Activated CD4-positive, CD25-positive, alpha-beta regulatory T cell treated with anti-CD3 and anti-CD28 coated beads, Interleukin-2, amount 50 U/mL, for 72 hours (primary cell): Measurements from ENCODE around the gene ATP5MC2.
"Not testable (repeated sequence)": the region's sequence is repeated elsewhere in the genome, so short reads cannot be mapped to it uniquely, and the experiment has no call there.

Experiments
- DNase-seq: peaks from one replicate; pipeline ENCODE4 v3.0.0; 2021

ATP5MC2 gene

DNA sequence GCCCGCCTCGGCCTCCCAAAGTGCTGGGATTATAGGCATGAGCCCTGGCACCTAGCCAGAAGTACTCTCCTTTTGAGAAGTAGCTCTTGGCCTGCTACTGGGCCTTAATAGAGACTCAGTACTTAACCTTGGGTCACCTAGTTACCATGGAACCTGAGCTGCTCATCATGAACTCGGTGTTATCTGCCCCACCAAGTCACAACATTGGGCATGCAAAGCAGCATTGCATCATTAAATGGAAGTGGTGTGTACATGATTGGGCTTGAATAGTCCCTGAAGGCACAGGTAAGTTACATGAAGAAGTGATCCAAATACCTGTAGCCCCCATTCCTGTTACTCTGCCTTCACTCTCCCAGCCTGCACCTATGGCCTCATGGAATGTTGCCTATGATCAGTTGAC is 31.8 kb downstream of the ATP5MC2 start:
- DNase-seq = no peak

DNA sequence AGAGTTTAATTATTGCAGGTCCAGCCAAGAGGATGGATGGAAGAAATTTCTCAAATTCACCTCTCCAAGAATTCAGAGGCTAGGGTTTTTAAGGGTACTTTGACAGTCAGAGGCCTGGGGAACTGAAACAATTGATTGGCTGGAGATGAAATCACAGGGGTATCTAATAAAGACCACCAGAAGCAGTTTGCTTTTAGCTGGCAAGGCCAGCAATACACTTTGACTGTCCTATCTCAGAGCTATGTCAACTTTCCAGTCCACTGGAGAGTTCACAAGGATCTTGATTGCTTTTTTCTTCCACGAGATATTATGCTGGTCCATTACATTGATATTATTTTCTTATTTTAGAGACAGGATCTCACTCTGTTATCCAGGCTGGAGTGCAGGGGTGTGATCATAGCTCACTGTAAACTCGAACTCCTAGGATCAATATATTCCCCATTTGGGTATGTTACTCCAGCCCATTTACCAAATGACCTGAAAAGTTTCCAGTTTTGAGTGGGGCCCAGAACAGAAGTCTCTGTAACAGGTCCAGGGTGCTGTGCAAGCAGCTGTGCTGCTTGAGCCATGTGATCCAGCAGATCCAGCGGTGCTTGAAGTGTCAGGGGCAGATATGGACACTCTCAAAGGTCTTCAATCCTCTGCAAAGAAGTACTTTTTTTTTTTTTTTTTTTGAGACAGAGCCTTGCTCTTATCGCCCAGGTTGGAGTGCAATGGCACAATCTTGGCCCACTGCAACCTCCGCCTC is 32.5 kb downstream of the ATP5MC2 start:
- no peak for DNase-seq

DNA sequence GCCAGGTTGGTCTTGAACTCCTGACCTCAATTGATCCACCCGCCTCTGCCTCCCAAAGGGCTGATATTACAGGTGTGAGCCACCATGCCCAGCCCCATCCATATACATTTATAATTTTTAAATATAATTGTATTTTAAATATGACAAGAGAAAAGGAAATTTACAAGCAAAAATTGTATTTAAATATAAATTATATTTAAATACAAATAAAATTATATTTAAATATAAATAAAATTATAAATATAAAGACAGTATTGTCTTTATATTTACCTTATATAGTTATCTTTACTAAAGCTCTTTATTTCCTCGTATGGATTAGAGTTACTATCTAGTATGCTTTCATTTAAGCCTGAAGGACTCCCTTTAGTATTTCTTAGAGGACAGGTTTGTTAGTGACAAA is 37.8 kb downstream of the ATP5MC2 start:
- no peak for DNase-seq

DNA sequence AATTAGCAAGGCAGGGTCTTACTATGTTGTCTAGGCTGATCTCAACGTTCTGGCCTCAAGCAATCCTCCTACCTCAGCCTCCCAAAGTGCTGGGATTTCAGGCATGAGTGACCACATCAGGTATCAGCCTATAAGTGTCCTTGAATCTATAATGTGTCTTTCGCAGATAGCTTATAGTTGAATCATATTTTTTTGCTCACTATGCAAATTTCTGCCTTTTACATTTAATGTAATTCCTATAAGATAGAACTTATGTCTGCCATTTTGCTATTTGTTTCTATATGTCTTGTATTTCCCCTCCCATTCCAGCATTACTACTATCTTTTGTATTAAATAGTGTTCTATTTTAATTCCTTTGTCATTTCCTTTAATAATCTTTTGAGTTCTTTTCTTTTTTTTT is 39.2 kb downstream of the ATP5MC2 start:
- no peak for DNase-seq

DNA sequence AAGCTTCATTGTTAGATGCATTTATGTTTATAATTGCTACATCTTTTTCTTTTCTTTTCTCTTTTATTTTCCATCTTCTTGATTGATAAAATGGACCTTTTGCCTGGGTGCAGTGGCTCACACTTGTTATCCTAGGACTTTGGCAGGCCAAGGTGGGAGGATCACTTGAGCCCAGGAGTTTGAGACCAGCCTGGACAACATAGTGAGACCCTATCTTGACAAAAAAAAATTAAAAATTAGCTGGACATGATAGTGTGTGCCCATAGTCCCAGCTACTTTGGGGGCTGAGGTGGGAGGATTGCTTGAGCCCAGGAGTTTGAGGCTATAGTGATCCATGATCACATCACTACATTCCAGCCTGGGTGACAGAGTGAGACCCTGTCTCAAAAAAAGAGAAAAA is 40.2 kb downstream of the ATP5MC2 start:
- DNase-seq = not testable (repeated sequence)

DNA sequence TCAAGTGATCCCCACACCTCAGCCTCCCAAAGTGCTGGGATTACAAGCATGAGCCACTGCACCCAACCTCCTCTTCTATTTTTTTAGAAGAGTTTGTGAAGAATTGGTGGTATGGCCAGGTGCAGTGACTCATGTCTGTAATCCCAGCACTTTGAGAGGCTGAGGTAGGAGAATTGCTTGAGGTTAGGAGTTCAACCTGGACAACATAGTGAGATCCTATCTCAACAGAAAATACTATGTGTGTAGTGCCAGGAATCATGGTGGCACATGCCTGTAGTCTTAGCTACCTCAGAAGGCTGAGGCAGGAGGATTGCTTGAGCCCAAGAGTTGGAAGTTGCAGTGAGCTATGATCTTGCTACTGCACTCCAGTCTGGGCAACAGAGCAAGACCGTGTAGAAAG is 44.2 kb downstream of the ATP5MC2 start:
- no peak for DNase-seq

DNA sequence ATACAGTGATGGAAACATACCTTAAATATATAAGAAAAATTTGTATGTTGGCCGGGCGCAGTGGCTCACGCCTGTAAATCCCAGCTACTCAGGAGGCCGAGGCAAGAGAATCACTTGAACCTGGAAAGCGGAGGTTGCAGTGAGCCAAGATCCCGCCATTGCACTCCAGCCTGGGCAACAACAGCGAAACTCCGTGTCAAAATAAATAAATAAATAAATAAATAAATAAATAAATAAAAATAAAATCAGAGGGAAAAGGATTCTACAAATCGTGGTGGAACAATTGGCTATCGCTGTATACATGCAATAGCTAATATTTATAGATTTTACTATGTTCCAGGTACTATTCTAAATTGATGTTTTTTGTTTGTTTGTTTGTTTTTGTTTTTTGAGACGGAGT is 48.0 kb downstream of the ATP5MC2 start:
- DNase-seq = no peak

DNA sequence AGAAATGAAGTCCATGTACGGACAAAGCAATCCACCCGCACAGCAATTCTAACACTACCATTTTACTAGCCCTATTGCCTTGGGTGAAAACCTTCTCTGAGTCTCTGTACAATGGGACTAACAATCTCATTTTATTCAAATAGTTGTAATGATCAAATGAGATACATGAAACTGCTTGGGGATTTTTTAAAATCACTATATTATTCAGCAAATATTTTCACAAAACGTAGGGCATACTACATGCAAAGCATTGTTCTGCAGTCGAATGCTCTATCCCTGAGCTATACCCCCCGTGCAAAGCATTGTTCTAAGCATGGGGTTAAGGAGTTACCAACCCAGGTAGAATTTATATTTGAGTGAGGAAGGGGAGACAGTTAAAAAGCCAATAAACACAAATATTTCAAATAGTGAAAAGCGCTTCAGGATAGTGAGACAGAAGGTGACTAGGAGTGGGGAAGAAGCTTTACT is 49.1 kb downstream of the ATP5MC2 start:
- DNase-seq = no peak

DNA sequence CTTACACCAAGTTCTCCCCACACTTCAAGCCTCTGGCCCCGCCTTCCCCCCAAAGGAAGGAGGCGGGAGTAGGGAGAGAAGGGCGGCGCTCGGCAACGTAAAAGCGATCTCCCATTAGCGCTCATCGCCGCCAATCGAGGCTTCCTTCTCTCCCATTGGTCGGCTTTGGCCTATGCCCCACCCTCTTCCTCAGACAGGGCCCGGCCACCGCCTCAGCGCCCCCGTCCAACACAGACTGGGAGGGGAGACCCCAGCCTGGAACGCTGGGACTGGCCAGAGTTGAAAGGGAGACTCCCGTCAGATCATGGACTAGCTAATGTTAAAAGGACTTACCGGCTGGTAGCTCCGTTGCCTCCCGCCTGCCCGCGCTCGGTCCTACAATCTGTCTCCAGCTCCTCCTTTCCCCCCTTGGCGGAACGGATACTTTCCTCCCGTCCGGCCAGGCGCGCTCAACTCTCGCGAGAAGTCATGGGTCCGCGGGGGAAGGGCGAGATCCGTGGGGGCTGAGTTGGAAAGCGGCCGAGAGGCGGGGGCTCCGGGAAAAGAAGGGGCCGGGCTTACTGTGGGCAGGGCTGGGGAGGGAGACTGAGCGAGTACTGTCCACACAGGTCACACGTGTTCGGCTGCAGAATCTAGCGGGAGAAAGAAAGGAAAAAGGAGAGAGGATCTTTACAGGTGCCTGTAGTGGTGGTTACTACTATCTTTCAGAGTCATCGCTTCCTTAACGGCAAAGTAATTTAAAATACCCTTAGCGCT is 49.8 kb downstream of the ATP5MC2 start, which contains the start of gene ATF7:
Gene ATF7 (minus strand): TSS at position 437 of the 756 bp plus-strand sequence. CDS start 25,382 bp downstream, outside the sequence.
- DNase-seq = peak; percentile 99

DNA sequence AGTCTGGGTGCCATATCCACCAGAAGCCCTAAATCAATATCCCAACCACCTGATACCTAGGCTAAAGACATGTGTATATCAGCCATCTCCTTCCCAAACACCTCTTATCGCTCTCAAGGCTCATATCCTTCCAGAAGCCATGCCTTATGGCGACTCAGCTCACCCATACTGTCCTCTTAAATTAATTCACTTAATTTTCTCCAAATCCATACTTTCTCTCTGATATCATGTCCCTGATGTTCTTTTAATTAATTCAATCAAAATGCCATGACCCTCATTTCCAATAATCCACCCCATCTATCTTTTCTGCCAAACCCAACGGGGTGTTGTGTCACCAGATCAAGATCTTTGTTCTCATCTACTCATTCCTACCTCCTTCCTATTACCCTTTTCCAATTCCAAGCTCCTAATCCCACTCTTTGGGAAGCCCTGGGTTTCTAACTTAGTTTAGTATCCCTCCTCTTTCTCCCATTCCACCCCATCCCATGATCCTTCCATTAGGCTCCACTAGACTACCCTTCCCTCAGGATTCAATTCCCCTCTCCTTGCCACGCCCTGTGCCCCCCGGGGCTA is 50.4 kb downstream of the ATP5MC2 start:
- DNase-seq = no peak

DNA sequence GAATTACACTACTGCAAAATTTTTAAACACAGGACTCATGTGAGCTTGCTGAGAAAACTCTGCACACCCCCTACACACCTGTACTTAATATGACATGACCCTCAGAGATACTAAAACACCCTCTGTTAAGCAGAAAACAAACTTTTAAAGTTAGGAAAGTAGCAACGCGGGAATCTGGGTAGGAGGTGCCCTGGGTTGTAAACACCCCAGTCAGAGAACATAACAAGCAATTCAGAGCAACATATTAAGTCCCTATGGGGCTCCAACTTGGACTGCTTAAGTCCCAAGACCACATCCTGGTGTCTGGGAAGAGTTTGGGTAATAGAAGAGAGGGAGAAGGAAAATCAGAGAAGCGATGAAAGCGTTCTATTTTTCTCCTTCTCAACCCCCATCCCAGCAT is 50.9 kb downstream of the ATP5MC2 start:
- no peak for DNase-seq

DNA sequence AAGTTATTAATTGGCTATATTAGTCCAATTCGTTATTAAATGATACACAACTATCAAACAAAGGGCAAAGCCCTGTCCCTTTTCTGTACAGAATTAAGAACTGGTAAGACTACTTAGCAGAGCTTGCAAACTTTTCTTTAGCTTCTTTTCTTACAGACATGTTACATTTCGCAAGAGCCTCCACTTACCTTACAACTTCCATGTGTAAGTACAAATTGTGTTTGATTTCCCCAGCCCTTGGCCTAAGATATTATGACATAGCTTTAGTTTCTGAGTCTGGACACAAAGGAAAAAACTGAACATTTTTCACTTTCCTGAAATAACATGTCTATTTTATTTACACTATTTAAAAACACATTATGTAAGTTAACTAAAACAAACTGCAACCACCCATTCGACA is 51.4 kb downstream of the ATP5MC2 start:
- DNase-seq = no peak

DNA sequence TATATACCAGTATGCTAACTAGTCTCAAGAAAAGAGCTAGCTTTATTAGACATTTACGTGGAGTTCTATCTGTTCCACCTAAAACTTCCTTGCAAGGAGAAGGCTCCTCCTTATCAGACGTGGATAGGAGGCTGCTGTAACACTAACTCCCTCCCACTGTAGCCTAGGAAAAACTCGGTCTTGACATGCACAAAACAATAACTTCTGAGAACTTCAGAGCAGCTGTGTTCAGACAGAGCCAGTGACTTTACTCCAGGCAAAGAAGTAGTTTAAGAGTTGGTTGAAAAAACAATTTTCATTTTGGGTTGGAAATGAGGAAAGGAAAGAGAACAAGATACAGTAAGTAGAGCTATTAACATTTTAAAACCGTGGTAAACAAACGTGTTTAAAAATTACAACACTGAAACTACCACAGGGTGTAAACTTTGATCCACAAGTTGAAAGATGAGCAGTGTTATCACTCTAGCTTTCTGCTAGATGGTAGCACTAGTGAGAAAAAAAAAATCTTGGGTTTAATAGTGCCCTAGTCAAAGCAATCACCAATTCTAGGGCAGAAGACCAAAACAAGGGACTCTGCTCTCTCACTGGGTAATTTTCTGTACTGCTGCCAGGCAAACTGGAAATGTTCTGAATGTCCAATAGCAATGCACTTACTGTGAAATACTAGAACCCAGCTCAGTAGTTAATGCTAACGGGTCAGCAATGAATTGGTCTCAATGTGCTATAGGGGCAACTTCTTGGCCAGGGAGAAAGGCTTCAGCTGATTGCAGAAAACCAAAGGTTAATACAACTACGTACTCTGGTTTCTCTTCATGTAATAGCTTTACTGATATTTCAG is 52.1 kb downstream of the ATP5MC2 start:
- DNase-seq = no peak

DNA sequence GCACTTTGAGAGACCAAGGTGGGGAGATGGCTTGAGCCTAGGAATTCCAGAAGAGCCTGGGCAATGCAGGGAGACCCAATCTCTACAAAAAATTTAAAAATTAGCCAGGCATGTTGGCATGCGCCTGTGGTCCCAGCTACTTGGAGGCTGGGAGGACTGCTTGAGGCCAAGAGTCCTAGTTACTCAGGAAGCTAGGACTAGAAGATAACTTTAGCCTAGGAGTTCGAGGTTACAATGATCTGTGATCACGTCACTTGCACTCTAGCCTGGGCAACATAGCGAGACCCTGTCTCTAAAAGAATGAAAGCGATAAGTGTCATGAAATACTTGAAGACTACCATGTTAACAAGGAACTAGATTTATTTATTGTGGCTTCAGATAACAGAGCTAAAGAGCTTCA is 53.2 kb downstream of the ATP5MC2 start:
- no peak for DNase-seq

DNA sequence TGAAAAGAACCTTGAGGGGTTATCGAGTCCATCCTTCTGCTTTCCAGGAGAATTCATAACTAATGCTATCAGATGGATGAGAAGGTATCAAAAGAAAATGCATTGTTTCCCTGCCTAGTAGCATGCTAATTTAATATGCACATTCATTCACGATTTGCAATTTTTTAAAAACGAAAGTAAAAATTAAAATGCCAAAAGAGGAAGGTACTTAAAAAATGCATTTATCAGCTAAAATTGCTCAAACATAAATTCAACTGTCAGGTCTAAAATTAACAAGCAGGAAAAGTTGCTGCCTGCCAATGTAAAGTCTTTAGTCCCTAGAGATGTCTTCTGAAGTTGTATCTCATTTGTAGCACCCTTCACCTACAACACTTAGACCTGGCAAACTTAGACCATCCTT is 57.6 kb downstream of the ATP5MC2 start:
- DNase-seq = no peak

DNA sequence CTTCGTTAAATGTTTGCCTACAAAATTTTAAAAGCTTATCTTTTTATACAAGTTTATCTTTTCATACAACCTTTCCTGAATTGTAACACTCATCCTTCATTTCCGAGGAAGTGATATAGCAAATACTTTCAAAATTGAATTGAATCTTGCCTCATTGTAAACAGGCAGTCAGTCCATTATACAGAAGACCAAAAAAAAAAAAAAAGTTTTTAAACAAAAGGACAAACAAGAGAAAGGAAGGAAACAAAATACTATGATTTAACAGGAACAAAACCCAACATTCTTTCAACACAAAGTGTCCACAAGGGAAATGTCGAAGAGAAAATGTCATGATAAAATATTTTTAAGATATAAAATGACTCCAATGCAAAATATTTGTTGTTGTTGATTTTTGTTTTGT is 58.2 kb downstream of the ATP5MC2 start:
- no peak for DNase-seq

DNA sequence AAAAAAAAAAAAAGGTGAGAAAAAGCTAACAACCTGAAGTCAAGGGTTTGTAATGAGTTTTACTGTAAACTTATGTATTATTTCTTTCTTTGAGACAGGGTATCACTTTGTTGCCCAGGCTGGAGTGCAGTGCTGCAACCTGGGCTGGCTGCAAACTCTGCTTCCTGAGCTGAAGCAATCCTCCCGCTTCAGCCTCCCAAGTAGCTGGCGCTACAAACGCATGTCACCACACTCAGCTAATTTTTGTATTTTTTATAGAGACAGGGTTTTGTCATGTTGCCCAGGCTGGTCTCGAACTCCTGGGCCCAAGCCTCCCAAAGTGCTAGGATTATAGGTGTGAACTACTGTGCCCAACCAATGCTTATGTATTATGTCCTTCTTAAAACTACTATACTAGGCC is 58.9 kb downstream of the ATP5MC2 start:
- DNase-seq = no peak
